ENCODE measurements around the gene XYLT1. TPM values are rescaled to one million over a fixed set of nuclear protein-coding genes. Genes with fewer than 3 reads are reported as not detected.

Gene XYLT1
- total RNA-seq, 2 donors from 2014 or later = 6.0 to 15.2 TPM

DNA sequence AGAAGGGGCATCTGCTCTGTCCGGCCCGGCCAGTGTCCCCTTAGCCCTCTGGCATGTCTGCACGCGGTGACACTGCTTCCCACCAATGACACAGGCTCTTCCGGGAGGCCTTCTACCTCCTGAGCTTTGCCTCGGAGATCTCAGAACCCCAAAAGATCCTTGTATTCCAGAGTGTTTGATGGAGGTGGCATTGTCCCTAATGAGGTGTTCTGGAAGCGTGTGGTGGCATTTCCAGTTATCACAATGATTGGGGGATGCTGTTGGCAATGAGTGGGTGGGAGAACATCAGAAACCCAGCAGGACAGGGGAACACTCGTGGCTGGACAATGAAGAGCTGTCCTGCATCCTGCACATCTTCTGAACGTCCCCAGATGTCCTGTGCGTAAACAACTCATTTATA is 198.0 kb downstream of the XYLT1 start:
- H3K4me1 ChIP-seq = peaks cover 68% of the 10 kb centered on the region
- peak overlapping the region; percentile 31 to 94 (median 69) for H3K27ac ChIP-seq
- H3K36me3 ChIP-seq (replicated peaks in 1 of 2; ENCODE audit: insufficient read depth in 1 of 2, low read depth in 2 of 2) = no peaks in the 10 kb centered on the region

DNA sequence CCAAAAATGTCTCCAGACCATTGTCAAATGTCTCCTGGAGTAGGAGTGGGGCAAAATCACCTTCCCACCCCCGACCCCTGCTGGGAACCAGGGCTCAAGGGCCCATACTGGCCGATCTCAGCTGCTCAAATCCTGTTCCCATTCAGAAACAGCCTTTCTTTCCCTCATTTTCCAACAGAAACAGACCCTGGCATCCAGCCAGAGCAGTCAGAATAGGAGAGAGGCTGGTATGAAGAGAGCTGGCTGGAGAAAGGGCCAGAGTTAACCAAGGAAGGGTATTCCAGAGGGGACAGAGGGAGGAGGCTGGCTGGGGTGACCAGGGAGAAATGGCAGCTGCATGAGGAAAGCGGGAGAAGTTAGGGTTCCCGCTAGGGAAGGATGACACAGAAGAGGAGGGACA is 199.1 kb downstream of the XYLT1 start:
- H3K27ac ChIP-seq = peak overlapping the region; percentile 80 to 94 (median 90)
- H3K27me3 ChIP-seq = no peaks in the 10 kb centered on the region
- intact Hi-C loops (cut with DNase I) = loop anchor here (10.0 kb wide), 1 partner anchor 193 kb away; no protein-coding TSS in a partner anchor
- TF ChIP-seq POLR2A (IDR thresholded peaks at IDR 0.05) = no peak
- TF ChIP-seq, protein P1, sequence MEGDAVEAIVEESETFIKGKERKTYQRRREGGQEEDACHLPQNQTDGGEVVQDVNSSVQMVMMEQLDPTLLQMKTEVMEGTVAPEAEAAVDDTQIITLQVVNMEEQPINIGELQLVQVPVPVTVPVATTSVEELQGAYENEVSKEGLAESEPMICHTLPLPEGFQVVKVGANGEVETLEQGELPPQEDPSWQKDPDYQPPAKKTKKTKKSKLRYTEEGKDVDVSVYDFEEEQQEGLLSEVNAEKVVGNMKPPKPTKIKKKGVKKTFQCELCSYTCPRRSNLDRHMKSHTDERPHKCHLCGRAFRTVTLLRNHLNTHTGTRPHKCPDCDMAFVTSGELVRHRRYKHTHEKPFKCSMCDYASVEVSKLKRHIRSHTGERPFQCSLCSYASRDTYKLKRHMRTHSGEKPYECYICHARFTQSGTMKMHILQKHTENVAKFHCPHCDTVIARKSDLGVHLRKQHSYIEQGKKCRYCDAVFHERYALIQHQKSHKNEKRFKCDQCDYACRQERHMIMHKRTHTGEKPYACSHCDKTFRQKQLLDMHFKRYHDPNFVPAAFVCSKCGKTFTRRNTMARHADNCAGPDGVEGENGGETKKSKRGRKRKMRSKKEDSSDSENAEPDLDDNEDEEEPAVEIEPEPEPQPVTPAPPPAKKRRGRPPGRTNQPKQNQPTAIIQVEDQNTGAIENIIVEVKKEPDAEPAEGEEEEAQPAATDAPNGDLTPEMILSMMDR (IDR thresholded peaks at IDR 0.05) = no peak
- no peaks in the 10 kb centered on the region for H3K9me3 ChIP-seq
- H3K4me1 ChIP-seq = peaks cover 76% of the 10 kb centered on the region
- no peaks in the 10 kb centered on the region for H3K36me3 ChIP-seq (replicated peaks in 1 of 2; ENCODE audit: insufficient read depth in 1 of 2, low read depth in 2 of 2)
- DNase-seq (peak; percentile 36 to 67 (median 64)), ATAC-seq (no peak)
- H3K4me3 ChIP-seq = no peak overlapping the region
- 62 to 72% methylated on average over 4 of the region's 4 CpGs for WGBS, 2 donors

More for the DNA sequence above, 198.0 kb downstream of the XYLT1 start:
- Histone ChIP-seq H3K27me3 (no peaks in the 10 kb centered on the region), H3K9me3 (no peaks in the 10 kb centered on the region), H3K4me3 (no peak overlapping the region)
- ATAC-seq (no peak), DNase-seq (no peak)
- intact Hi-C loops (cut with DNase I) = loop anchor here (10.0 kb wide), 1 partner anchor 192 kb away; no protein-coding TSS in a partner anchor
- TF ChIP-seq, protein P1 (IDR thresholded peaks at IDR 0.05) = no peak
- TF ChIP-seq POLR2A (IDR thresholded peaks at IDR 0.05) = no peak
- 76 to 78% methylated on average over 6 to 10 of the region's 10 CpGs for WGBS, 2 donors

DNA sequence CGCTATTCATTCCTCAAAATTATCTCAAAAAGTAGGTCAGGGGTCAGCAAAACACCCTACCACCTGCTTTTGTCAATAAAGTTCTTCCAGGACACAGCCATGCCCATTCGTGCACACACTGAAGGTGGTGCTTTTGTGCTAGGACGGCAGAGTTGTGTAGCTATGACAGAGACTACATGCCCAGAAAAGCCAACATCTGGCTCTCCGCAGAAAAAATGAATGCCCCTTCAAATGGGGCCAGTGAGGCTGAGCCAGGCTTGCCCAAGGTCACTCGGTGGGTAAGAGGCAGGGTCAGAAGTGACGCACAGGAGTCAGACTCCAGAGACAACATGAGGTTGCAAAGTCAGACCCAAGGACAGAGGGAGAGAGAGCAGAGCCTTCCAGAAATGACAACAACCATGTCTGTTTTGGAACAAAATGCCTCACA is 200.1 kb downstream of the XYLT1 start:
- peak overlapping the region; percentile 80 to 94 (median 90) for H3K27ac ChIP-seq
- H3K36me3 ChIP-seq (replicated peaks in 1 of 2; ENCODE audit: insufficient read depth in 1 of 2, low read depth in 2 of 2) = no peaks in the 10 kb centered on the region
- DNase-seq = peak; percentile 67 to 87 (median 74)
- no peak overlapping the region for H3K4me3 ChIP-seq
- peaks cover 85% of the 10 kb centered on the region for H3K4me1 ChIP-seq
- TF ChIP-seq, protein P1 (IDR thresholded peaks at IDR 0.05) = no peak
- TF ChIP-seq POLR2A (IDR thresholded peaks at IDR 0.05) = peak in 2 of 3 donors; percentile 42 to 45
- peak; percentile 61 for ATAC-seq
- H3K27me3 ChIP-seq = no peaks in the 10 kb centered on the region
- H3K9me3 ChIP-seq = no peaks in the 10 kb centered on the region
- WGBS, 2 donors = 21 to 29% methylated on average over 6 of the region's 6 CpGs
- intact Hi-C loops (cut with DNase I) = loop anchor here (10.0 kb wide), 1 partner anchor 194 kb away; no protein-coding TSS in a partner anchor

DNA sequence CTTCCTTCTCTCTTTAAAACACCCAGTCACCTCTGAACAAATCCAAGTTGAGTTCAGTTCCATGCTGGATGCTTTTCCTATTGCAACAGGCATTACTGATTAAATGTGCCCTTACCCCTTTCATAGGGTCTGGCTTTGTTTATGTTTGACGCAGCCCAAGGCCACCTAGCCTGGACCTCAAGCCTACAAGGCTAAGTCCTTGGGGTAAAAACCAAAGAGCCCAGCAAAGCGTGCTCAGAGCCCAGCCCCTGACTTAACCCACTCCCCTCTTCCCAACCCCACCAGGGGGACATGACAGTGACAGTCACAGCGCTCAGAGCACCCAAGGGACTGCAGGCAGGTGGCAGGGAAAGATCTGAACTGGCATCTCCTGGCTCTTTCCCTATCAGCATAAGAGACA is 200.6 kb downstream of the XYLT1 start:
- H3K27ac ChIP-seq = peak overlapping the region; percentile 80 to 94 (median 90)
- no peaks in the 10 kb centered on the region for H3K27me3 ChIP-seq
- H3K36me3 ChIP-seq (replicated peaks in 1 of 2; ENCODE audit: insufficient read depth in 1 of 2, low read depth in 2 of 2) = no peaks in the 10 kb centered on the region
- peak in 1 of 3 donors; percentile 20 for TF ChIP-seq POLR2A (IDR thresholded peaks at IDR 0.05)
- TF ChIP-seq, protein P1 (IDR thresholded peaks at IDR 0.05) = peak in 1 of 7 experiments; percentile 6
- intact Hi-C loops (cut with DNase I) = loop anchor here (10.0 kb wide), 1 partner anchor 195 kb away; no protein-coding TSS in a partner anchor
- ATAC-seq (peak; percentile 55), DNase-seq (peak; percentile 60 to 83 (median 74))
- peaks cover 85% of the 10 kb centered on the region for H3K4me1 ChIP-seq
- H3K9me3 ChIP-seq = no peaks in the 10 kb centered on the region
- WGBS, 2 donors = 22 to 33% methylated on average over 3 of the region's 3 CpGs
- no peak overlapping the region for H3K4me3 ChIP-seq

DNA sequence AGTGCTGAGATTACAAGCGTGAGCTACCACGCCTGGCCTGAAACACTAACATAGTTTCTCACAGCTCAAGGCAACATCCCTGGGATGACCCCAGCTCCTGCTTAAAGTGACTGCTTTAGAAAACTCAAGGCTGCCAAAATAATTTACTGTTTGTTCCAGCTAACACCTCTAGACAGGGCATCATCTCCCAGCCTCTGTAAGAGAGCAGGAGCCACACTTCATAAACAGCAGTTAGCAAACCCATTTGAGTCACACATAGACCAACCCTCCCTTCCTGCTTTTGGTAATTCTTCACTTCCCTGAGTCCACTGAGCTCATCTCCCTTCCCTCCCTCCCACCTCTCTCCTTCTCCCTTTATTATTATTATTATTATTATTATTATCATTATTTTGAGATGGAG is 201.3 kb downstream of the XYLT1 start:
- peak overlapping the region; percentile 11 to 94 (median 90) for H3K27ac ChIP-seq
- ATAC-seq = no peak

More for the DNA sequence above, 201.3 kb downstream of the XYLT1 start:
- WGBS, 2 donors = 51 to 54% methylated on average over 2 of the region's 2 CpGs
- intact Hi-C loops (cut with DNase I) = no loop called here
- Histone ChIP-seq H3K9me3 (no peaks in the 10 kb centered on the region), H3K27me3 (no peaks in the 10 kb centered on the region), H3K4me3 (no peak overlapping the region), H3K4me1 (peaks cover 80% of the 10 kb centered on the region), H3K36me3 (replicated peaks in 1 of 2; ENCODE audit: insufficient read depth in 1 of 2, low read depth in 2 of 2) (no peaks in the 10 kb centered on the region)
- TF ChIP-seq POLR2A (IDR thresholded peaks at IDR 0.05) = no peak
- TF ChIP-seq, protein P1 (IDR thresholded peaks at IDR 0.05) = no peak
- DNase-seq = no peak
